ENCODE results near the gene OR2T6.
"Not testable (repeated sequence)": the region's sequence is repeated elsewhere in the genome, so short reads cannot be mapped to it uniquely, and the experiment has no call there.

OR2T6 gene

DNA sequence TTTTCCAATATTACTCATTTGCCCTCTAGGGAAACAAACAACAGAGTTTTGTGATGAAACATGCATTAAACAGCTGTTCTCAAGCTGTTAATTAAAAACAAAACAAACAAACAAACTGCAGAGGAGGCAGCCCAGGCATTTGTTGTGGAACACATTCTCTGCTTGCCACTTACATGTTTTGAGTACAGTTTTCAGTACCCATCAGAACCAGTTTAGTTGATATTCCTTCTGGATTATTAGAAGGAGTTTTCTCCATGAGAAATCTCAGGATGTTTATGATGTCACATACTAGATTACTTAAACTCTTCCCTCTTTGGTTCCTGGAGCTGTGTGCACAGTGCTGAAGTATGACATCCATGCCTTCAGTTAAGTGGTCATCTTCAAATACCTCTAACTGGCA lies at the start of gene OR2T6:
Gene OR2T6 (plus strand): TSS at position 301 of the 400 bp plus-strand sequence. CDS start 11,863 bp downstream, outside the sequence.
- no peak for DNase-seq

GRCh38 chr1:248343451-248343850 lies 32.1 kb upstream of the OR2T6 start:
- no peak for DNase-seq

- no peak for DNase-seq
Observed at GRCh38 chr1:248348475-248348874, 27.1 kb upstream of the OR2T6 start, which contains the start of gene OR14C36. Gene OR14C36 (plus strand): TSS chr1:248348775. CDS start chr1:248348775, 0 bp downstream.

DNA sequence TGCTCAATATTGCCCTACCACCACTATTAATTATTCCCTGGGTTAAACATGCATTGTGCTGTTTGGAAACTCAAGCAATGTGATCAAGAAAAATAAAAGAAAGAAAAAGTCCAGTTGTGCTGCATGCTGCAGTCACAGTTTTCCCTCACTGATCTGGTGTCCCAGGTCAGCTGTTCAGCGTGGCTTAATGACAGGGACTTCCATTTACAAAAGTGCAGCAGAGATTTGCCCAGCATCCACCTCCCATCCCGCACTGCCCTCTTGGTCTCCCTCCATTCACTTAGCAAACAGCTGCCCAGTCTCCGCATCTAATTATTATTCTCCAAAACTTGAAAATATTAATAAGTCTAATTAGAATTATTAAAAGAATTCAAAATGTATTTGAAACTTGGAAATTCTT lies 16.1 kb upstream of the OR2T6 start:
- no peak for DNase-seq

DNA sequence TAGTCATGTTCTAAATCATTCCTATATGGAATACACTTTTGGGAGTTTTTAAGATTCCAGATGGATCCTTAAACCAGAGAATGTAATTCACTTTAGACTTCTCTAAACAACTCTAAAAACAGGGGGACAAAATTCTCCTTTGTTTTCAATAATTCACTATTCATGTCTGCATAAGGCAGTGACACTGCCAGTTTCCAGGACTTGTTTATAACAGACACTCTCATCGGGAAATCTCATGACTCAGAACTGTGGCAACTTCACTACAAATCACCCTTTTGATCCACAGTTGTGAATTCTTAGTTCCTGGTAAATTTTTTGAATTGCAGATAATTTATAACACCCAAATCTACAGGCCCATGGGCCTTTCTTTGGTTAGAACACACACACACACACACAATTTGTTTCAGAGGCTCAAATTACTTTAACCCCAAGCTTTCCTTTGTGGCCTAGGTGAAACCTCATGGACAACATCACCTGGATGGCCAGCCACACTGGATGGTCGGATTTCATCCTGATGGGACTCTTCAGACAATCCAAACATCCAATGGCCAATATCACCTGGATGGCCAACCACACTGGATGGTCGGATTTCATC lies 14.3 kb upstream of the OR2T6 start, which contains the start of gene OR2T4:
Gene OR2T4 (plus strand): TSS at position 545 of the 595 bp plus-strand sequence. CDS start 0 bp downstream, at position 545.
- DNase-seq = no peak

DNA sequence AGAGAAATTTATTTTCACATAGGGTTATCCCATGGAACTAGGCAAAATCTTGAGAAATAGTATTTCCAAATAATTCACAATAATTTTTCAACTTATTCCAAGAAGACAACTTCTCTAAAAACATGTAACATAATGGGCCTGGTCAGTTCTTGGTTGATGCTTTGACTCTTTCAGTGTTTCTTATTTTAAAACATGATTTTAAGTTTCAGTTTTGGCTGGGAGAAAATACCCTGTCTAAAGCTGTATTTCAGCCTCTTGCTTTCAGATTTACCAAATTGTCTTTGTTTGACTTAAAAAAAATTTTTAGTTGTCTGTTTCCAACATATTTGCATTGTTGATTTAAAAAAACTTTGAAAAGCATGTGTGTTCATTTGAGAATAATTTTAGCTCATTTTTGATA lies 8.9 kb upstream of the OR2T6 start:
- no peak for DNase-seq

- no peak for DNase-seq
Observed at GRCh38 chr1:248372394-248372793, 3.2 kb upstream of the OR2T6 start.

GRCh38 chr1:248373761-248374160 lies 1.8 kb upstream of the OR2T6 start:
- DNase-seq = no peak

GRCh38 chr1:248376916-248377315 lies 1.4 kb downstream of the OR2T6 start:
- no peak for DNase-seq

- DNase-seq = no peak
Observed at GRCh38 chr1:248380854-248381253, 5.3 kb downstream of the OR2T6 start.

DNA sequence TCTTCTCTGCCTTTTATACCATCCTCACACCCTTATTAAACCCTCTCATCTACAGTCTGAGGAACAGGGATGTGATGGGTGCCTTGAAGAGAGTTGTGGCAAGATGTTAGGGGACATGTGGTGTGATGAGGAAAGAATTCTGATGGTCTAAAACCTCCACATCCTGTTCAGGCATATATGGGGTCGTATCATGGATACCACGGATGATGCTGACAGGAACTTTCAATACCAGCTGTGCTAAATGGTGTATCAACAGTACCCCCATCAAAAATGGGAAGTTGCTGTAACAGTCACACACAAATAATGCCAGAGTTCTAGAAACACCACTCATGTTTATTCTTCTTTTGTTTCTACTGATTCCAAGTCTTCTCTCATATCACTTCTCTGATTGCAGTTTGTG lies 12.9 kb downstream of the OR2T6 start:
- DNase-seq = no peak

DNA sequence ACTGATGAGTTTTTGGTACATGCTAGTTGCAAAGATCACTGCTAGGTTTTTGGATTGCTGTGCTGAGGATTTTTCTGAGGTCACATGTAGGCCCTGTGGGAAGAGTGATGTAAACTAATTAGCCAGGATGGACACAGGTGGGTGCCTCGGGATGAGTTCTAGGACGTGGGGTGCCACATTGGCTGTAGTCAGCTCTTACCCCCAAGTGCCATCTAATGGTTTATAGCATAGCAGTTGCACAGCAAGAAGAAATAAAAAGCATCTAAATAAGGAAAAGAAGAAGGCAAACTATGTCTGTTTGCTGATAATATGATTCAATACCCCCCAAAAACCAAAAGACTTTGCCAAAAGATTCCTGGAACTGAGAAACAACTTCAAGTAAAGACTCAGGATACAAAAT lies 17.5 kb downstream of the OR2T6 start:
- no peak for DNase-seq

- no peak for DNase-seq
Observed at GRCh38 chr1:248402748-248403147, 27.2 kb downstream of the OR2T6 start, which contains the start of gene OR2T1. Gene OR2T1 (plus strand): TSS chr1:248403048. CDS start chr1:248406148, 3,100 bp downstream.

GRCh38 chr1:248404024-248404423 lies 28.5 kb downstream of the OR2T6 start:
- DNase-seq = no peak

GRCh38 chr1:248406721-248407692 lies 31.5 kb downstream of the OR2T6 start:
- DNase-seq = no peak

DNA sequence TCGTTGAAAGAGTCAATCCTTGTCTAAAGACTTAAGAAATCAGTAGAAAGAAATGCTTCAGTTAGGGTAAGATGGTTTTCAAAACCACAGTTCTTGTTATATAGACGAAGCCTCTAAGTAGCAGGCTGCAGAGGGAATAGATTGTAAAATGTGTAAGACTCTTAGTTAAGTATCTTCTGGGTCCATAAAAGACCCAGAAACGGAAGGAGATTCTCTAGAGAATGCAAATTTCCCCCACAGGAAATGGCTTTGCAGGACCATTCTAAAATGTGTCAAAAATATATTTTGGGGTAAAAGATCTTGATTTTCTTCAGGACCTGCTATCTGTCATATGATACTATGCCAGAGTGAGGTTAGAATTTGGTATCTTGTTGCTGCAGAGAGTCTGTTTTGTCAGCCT lies 40.7 kb downstream of the OR2T6 start:
- no peak for DNase-seq

DNA sequence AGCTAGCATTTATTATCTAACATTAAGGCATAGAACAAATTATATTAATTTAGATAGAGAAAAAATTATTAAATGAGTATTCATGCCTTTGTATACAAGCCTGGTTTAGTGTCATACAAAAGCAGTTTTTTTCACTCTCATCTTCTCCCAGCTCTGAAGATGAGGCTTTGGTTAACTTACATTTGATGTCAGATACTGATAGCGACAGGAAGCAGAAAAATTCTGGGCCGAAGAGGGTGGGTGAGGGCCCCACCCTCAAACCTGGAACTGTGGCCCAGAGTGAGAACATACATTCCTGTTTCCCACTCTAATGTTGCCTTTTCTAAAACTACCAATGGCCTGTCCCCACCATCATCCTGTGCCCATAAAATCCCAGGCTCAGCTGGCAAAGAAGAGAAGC lies 42.3 kb downstream of the OR2T6 start:
- no peak for DNase-seq

- no peak for DNase-seq
Observed at GRCh38 chr1:248421384-248421783, 45.8 kb downstream of the OR2T6 start.

DNA sequence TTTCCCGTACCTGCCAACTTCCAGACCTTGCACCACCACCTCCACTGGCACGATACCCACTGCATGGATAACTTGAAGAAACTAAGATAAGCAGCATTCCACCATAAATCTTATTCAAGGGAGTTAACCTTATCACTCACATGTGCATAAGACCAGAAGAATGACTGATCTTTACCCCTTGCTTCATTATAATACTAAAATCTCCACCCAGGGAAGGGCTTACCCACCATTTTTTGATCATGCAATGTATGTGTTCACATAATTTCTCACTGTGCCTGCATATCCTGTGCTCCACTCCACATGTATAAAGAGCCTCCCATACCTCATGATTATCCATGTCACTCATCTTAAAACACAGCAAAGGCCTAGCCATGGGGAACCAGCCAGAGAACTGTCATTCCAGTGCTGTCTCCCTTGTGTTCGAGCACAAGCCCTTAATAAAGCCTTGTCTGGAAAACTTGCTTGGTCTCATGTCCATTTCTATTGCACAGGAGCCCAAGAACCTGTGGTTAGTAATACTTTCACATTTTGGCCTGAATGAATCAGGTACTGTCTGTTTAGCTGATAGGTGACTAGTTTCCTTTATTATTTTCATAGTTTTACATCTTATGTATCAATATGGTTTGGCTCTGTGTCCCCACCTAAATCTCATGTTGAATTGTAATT lies 52.1 kb downstream of the OR2T6 start:
- DNase-seq = not testable (repeated sequence)

DNA sequence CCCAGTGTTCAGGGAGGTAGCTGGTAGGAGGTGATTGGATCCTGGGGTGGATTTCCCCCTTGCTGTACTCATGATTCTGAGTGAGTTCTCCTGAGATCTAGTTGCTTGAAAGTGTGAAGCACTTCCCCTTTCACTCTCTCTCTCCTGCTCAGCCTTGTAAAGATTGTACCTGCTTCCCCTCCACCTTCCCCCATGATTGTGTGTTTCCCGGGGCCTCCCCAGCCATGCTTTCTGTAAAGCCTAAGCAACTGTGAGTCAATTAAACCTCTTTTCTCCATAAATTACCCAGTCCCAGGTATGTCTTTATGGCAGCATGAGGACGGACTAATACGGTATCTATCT lies 52.6 kb downstream of the OR2T6 start:
- not testable (repeated sequence) for DNase-seq

DNA sequence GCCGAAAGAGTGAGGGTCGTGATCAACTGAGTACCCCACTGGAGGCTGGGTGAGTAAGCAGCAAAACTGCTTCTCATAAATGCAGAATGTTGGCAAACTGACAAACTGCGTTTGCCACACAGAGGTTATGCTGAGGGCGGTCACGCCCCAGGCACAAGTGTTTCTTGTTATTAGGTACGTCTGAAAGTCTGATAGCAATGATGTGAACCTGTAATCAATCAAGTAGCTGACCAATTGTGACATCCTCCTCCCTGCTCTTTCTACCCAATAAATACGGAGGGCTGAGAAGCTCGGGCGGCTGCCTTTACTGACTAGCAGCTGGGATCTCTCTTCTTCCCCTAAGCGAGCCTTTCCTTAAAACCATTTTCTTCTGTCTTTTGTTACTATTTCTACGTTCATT lies 56.1 kb downstream of the OR2T6 start:
- not testable (repeated sequence) for DNase-seq

DNA sequence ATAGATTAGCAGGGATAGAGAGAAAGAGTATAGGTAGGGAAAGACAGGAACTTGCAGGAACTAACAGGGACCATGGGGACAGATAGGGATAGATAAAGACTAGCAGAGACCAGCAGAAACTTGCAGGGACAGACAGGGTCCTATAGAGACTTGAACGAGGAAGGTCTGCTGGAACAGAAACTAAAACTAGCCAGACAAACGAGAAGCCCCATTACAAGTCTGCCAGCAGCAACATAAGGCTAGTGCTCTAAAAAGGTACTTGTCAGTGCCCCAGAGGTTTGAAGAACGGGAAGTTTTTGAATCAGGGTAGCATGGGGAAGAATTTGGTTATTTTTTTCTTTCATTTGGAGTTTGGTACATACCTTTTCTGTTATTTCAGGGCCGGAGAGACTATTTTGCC lies 56.7 kb downstream of the OR2T6 start:
- not testable (repeated sequence) for DNase-seq

GRCh38 chr1:248433811-248434415 lies 58.4 kb downstream of the OR2T6 start:
- not testable (repeated sequence) for DNase-seq
